Pancreas (tissue), 10 donors: ENCODE results near the gene PDZD2. TPM values are rescaled to one million over a fixed set of nuclear protein-coding genes. Genes with fewer than 3 reads are reported as not detected.

Experiments used
- ATAC-seq, 4 donors: fragments of 200-7000 bp; cut with Tn5 transposase; one replicate each; pipeline versions ENCODE4 v1.8.0 to v1.9.1; 2020; ENCODE audit warnings: mild to moderate bottlenecking in 4 of 4, moderate library complexity in 4 of 4
- DNase-seq, 6 donors: peaks; one replicate each; pipeline ENCODE4 v3.0.0-alpha.2; 2020
- FAIRE-seq: peaks from 2 replicates; lab custom pipeline; 2012; peaks lifted over from hg19 to GRCh38; lab: Jason Lieb, UNC
- H3K27ac ChIP-seq, 4 donors: fragments of 200-600 bp; sonication (generic); 1 replicate in 3 of 4; 2 replicates in 1 of 4; pipeline versions ENCODE4 v1.5.0 to v1.8.0; 2020
- H3K27me3 ChIP-seq, 4 donors: fragments of 200-600 bp; one replicate each; pipeline ENCODE4 v1.8.0; 2021
- H3K36me3 ChIP-seq, 3 donors: fragments of 200-600 bp; sonication (generic) in 1 of 3; one replicate each; pipeline versions ENCODE4 v1.5.0 to v1.8.0; 2020 to 2021
- H3K4me1 ChIP-seq, 3 donors: fragments of 200-600 bp; one replicate each; pipeline ENCODE4 v1.8.0; 2021
- H3K4me3 ChIP-seq, 4 donors: fragments of 200-600 bp; sonication (generic) in 2 of 4; one replicate each; pipeline versions ENCODE4 v1.5.0 to v1.8.0; 2020 to 2021
- H3K9me3 ChIP-seq, 4 donors: fragments of 200-600 bp; one replicate each; pipeline ENCODE4 v1.8.0; 2021
- CTCF ChIP-seq, 4 donors: fragments of 200-600 bp; sonication (generic) in 3 of 4; IDR thresholded peaks; one replicate each; pipeline versions ENCODE4 v1.5.0 to v1.8.0; 2021; ENCODE audit warnings: antibody characterized with exemption in 4 of 4
- WGBS, 2 donors: extraction: QIAGEN DNeasy Blood & Tissue Kit; methylation state at CpG; one replicate each; pipeline ENCODE4 v1.1.7; 2013; 5-methylcytosine and 5-hydroxymethylcytosine counted together
- intact Hi-C, 3 donors: fragments of 100-400 bp; cut with DNase I; formaldehyde crosslinking; loops; one replicate each; pipeline versions ENCODE4 v1.11.1 to v1.14.2; 2022
- polyA plus RNA-seq, 2 donors: library from polyadenylated mRNA; stranded (reverse); fragments of 200-250 nt; gene quantifications; one replicate each; pipeline ENCODE4 v1.2.3, GENCODE V29; 2013
- total RNA-seq, 6 donors: library from RNA; stranded (reverse); fragmentation: NEBNext Ultra II Directional in 4 of 6; extraction: Animal tissue kit (Norgen Biotek cat#: 25700) in 4 of 6; gene quantifications; one replicate each; pipeline versions ENCODE4 v1.2.1 to v1.2.4, GENCODE V29; 2021 to 2023
- donor health status: healthy with polysubstance abuse.
- donor health status: DM: no; HTN: no; CAD: no; lungs with moderate emphysema.
- donor health status: DM: no; HTN: no; CAD: no.
- donor health status: control.
- donor health status: control.
- donor health status: Bipolar disorder and iron deficiency.
- donor health status: DM: yes; HTN: yes; CAD: no.
- donor health status: DM: no; HTN: no; CAD: no.
- donor health status: DM: no; HTN: no; CAD: no.
- donor health status: DM: yes; HTN: yes; CAD: no.

The PDZD2 gene
- total and polyA plus RNA-seq, 8 donors, result 1.4 to 4.5 (median 3.3) TPM

DNA sequence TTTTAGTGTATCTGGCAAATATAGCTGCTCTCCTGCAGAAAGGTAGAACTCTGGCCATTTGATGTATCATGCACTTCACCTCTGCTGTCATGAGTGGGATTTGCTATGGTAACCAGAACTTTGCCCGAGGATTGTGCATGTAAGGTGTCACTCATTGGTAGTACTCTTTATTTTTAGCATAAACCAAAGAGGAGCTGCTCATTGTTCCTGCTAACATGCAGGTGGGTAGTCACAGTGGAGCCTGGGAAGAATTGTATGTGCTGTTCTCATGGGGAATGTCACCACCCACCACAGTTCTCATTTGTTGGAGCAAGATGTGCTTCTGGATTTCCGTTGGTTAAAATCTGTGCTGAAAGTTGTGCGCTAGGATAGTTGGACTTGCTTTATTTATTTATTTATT is 12.3 kb downstream of the PDZD2 start:
- Histone ChIP-seq H3K36me3 (no peaks in the 10 kb centered on the region), H3K27me3 (no peaks in the 10 kb centered on the region), H3K9me3 (no peaks in the 10 kb centered on the region), H3K4me3 (no peak overlapping the region), H3K4me1 (no peaks in the 10 kb centered on the region), H3K27ac (no peak overlapping the region)
- DNase-seq (no peak), FAIRE-seq (no peak), ATAC-seq (no peak)
- TF ChIP-seq CTCF (IDR thresholded peaks at IDR 0.05), result no peak
- intact Hi-C loops, result no loop called here
- WGBS, 2 donors, result 76 to 86% methylated on average over 3 of the region's 3 CpGs

- Histone ChIP-seq H3K9me3 (no peaks in the 10 kb centered on the region), H3K36me3 (no peaks in the 10 kb centered on the region), H3K4me1 (no peaks in the 10 kb centered on the region), H3K27ac (no peak overlapping the region), H3K27me3 (no peaks in the 10 kb centered on the region), H3K4me3 (no peak overlapping the region)
- intact Hi-C loops, result no loop called here
- no peak for DNase-seq
- ATAC-seq, result no peak
- FAIRE-seq, result no peak
- WGBS, 2 donors, result 73 to 90% methylated on average over 3 of the region's 3 CpGs
- TF ChIP-seq CTCF (IDR thresholded peaks at IDR 0.05), result no peak
These were observed 16.6 kb downstream of the PDZD2 start for GRCh38 chr5:31655491-31655890.

DNA sequence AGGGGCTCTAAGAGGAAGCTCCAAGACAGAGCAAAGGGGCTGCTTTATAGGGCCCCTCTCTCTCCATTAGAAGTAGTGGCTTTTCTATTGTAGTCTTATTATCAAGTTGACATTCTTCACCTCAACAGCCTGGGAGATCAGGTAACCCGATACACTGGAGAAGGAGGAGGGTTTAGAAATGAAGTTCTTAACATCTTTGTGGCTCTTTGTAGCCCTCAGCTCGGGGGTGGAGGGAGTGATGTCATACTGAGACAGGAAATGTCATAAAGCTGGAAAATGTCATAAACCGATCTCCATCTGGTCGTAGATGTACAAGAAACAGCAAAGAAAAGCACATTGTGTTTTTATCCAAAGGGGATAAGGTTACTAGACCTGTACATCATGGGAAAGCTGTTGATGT is 17.9 kb downstream of the PDZD2 start:
- Histone ChIP-seq H3K9me3 (no peaks in the 10 kb centered on the region), H3K36me3 (no peaks in the 10 kb centered on the region), H3K27ac (no peak overlapping the region), H3K4me3 (no peak overlapping the region), H3K27me3 (no peaks in the 10 kb centered on the region), H3K4me1 (no peaks in the 10 kb centered on the region)
- FAIRE-seq (no peak), DNase-seq (no peak), ATAC-seq (no peak)
- WGBS, 2 donors, result 43 to 48% methylated on average over 4 of the region's 4 CpGs
- intact Hi-C loops, result no loop called here
- no peak for TF ChIP-seq CTCF (IDR thresholded peaks at IDR 0.05)

DNA sequence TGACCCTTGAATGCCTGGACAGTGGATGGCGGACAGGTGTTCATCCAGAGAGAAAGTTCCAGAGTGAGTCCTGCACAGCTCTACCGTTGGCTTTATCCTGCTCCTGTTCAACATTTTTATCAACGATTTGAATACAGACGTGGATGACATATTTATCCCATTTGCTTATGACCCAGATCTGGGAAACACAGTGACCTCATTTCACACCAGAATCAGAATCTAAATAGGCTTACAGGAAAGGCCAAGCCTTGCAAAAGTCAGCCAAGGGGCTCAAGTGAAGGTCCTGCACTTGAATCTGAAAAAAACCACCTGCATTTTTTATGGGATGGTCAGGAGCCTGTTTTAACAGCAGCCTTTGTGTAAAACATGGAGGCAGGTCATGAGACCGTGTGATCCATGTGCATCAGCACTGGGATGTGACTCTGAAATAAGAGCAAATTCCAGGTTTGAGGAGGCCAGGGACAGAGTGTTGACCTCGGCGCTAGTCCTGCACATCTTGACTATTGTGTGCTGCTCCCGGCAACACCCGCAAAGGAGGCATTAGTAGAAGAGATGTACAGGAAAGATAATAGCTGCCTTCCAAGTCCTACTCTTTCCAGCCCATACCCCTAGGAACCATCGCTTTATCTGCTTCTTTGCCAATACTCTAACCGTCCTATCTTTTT is 18.5 kb downstream of the PDZD2 start:
- no peaks in the 10 kb centered on the region for H3K27me3 ChIP-seq
- ATAC-seq (no peak), DNase-seq (no peak), FAIRE-seq (no peak)
- intact Hi-C loops, result no loop called here
- no peaks in the 10 kb centered on the region for H3K36me3 ChIP-seq
- H3K4me1 ChIP-seq, result no peaks in the 10 kb centered on the region
- no peak for TF ChIP-seq CTCF (IDR thresholded peaks at IDR 0.05)
- no peak overlapping the region for H3K27ac ChIP-seq
- no peak overlapping the region for H3K4me3 ChIP-seq
- H3K9me3 ChIP-seq, result no peaks in the 10 kb centered on the region
- WGBS, 2 donors, result 65 to 76% methylated on average over 11 of the region's 11 CpGs

- H3K36me3 ChIP-seq, result no peaks in the 10 kb centered on the region
- intact Hi-C loops, result no loop called here
- DNase-seq (no peak), FAIRE-seq (no peak), ATAC-seq (no peak)
- H3K4me3 ChIP-seq, result no peak overlapping the region
- 49 to 54% methylated on average over 4 of the region's 4 CpGs for WGBS, 2 donors
- no peaks in the 10 kb centered on the region for H3K4me1 ChIP-seq
- no peaks in the 10 kb centered on the region for H3K9me3 ChIP-seq
- TF ChIP-seq CTCF (IDR thresholded peaks at IDR 0.05), result no peak
- H3K27ac ChIP-seq, result no peak overlapping the region
- H3K27me3 ChIP-seq, result no peaks in the 10 kb centered on the region
These were observed 22.3 kb downstream of the PDZD2 start for GRCh38 chr5:31661257-31661656.
